Renal cortical epithelial cell (primary cell): ENCODE results near the gene PRKG2. TPM values are rescaled to one million over a fixed set of nuclear protein-coding genes. Genes with fewer than 3 reads are reported as not detected.
"Not testable (repeated sequence)": the region's sequence is repeated elsewhere in the genome, so short reads cannot be mapped to it uniquely, and the experiment has no call there.

ENCODE experiments used
- DNase-seq: peaks from one replicate; pipeline ENCODE4 v3.0.0-alpha.2; 2011; ENCODE audit warnings: low read depth
- total RNA-seq: library from RNA; depleted of rRNA; stranded (reverse); fragments of >200 nt; gene quantifications from 2 replicates; pipeline ENCODE4 v1.2.3, GENCODE V29; 2014

The PRKG2 gene
- total RNA-seq, 1 donor from 2014 or later, result 0.89 TPM

- no peak for DNase-seq
These were observed 52.1 kb downstream of the PRKG2 start for GRCh38 chr4:81162752-81163458.

- not testable (repeated sequence) for DNase-seq
These were observed 61.2 kb downstream of the PRKG2 start for GRCh38 chr4:81153714-81154323.

- DNase-seq, result no peak
These were observed 61.9 kb downstream of the PRKG2 start for GRCh38 chr4:81152839-81153713.

GRCh38 chr4:81149976-81150375 lies 65.0 kb downstream of the PRKG2 start:
- no peak for DNase-seq

- no peak for DNase-seq
These were observed 66.4 kb downstream of the PRKG2 start for GRCh38 chr4:81148576-81148975.

GRCh38 chr4:81146466-81146865 lies 68.6 kb downstream of the PRKG2 start:
- no peak for DNase-seq

GRCh38 chr4:81143183-81143582 lies 71.8 kb downstream of the PRKG2 start:
- DNase-seq, result no peak

- DNase-seq, result peak; percentile 19
These were observed 72.3 kb downstream of the PRKG2 start for GRCh38 chr4:81142744-81143143.

- no peak for DNase-seq
These were observed 77.1 kb downstream of the PRKG2 start for GRCh38 chr4:81137894-81138293.

- no peak for DNase-seq
These were observed 77.6 kb downstream of the PRKG2 start for GRCh38 chr4:81137446-81137845.

- DNase-seq, result no peak
These were observed 78.7 kb downstream of the PRKG2 start for GRCh38 chr4:81136161-81136905.

- DNase-seq, result no peak
These were observed 79.5 kb downstream of the PRKG2 start for GRCh38 chr4:81135501-81135900.

- DNase-seq, result no peak
These were observed 83.5 kb downstream of the PRKG2 start for GRCh38 chr4:81131563-81131962.

- DNase-seq, result no peak
These were observed 84.0 kb downstream of the PRKG2 start for GRCh38 chr4:81131066-81131465.

GRCh38 chr4:81130569-81130968 lies 84.5 kb downstream of the PRKG2 start:
- no peak for DNase-seq

GRCh38 chr4:81120055-81120454 lies 95.0 kb downstream of the PRKG2 start:
- DNase-seq, result no peak

- no peak for DNase-seq
These were observed 96.9 kb downstream of the PRKG2 start for GRCh38 chr4:81118086-81118485.

- no peak for DNase-seq
These were observed 98.5 kb downstream of the PRKG2 start for GRCh38 chr4:81116566-81116965.

GRCh38 chr4:81113024-81113423 lies 102.0 kb downstream of the PRKG2 start:
- DNase-seq, result no peak

GRCh38 chr4:81109356-81109755 lies 105.7 kb downstream of the PRKG2 start:
- DNase-seq, result no peak

GRCh38 chr4:81106150-81106549 lies 108.9 kb downstream of the PRKG2 start:
- no peak for DNase-seq

GRCh38 chr4:81102107-81102506 lies 112.9 kb downstream of the PRKG2 start:
- DNase-seq, result no peak
